PFSK-1 (cell line): Measurements from ENCODE around the gene RPS6KA3.

Source experiments
- FOXP2 ChIP-seq: optimal IDR thresholded peaks from 2 replicates; pipeline ENCODE3; 2011; ENCODE audit warnings: borderline replicate concordance, control low read depth, inconsistent platforms; ENCODE audit not compliant: insufficient read depth; ENCODE audit errors: extremely low read length, extremely low read depth
- POLR2AphosphoS5 ChIP-seq: IDR thresholded peaks from 2 replicates; pipeline ENCODE4 v1.6.1; 2012; ENCODE audit warnings: low read depth, mild to moderate bottlenecking, control low read depth, low read length, moderate library complexity
- SIN3A ChIP-seq: IDR thresholded peaks from 2 replicates; pipeline ENCODE4 v1.6.1; 2012; ENCODE audit warnings: mild to moderate bottlenecking, low read length, moderate library complexity, borderline replicate concordance; ENCODE audit not compliant: insufficient read depth
- TAF1 ChIP-seq: IDR thresholded peaks from 2 replicates; pipeline ENCODE4 v1.6.1; 2012; ENCODE audit warnings: low read length, control low read depth, borderline replicate concordance; ENCODE audit not compliant: insufficient read depth
- TF ChIP-seq, protein P1 (sequence below), 2 experiments: IDR thresholded peaks; 2 replicates each; pipeline versions ENCODE4 v1.6.1 to v1.8.0; 2011 to 2012; ENCODE audit warnings: low read depth in 2 of 2, low read length in 2 of 2, control low read depth in 1 of 2, inconsistent platforms in 1 of 2, mild to moderate bottlenecking in 1 of 2, moderate library complexity in 1 of 2; ENCODE audit not compliant: insufficient read depth in 1 of 2

The RPS6KA3 gene

DNA sequence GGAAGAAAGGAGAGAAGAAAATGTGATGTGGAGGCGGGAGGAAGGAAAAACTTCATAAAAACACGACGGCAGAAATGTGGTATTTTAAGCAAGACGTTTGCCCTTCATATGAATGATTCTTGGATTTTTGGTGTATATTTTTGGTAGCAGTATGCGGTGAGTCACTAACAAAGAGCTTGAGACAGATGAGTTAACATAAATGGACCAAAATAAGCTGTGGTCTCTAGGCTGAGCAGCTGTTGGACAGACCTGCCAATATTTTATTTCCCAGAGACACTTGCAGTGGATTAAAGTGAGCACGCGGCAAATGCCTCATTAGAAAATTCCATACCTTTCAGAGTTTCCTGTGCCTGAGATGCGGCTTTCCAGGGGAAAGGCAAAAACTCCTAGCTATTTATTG lies 43.1 kb upstream of the RPS6KA3 start:
- TF ChIP-seq, protein P1, sequence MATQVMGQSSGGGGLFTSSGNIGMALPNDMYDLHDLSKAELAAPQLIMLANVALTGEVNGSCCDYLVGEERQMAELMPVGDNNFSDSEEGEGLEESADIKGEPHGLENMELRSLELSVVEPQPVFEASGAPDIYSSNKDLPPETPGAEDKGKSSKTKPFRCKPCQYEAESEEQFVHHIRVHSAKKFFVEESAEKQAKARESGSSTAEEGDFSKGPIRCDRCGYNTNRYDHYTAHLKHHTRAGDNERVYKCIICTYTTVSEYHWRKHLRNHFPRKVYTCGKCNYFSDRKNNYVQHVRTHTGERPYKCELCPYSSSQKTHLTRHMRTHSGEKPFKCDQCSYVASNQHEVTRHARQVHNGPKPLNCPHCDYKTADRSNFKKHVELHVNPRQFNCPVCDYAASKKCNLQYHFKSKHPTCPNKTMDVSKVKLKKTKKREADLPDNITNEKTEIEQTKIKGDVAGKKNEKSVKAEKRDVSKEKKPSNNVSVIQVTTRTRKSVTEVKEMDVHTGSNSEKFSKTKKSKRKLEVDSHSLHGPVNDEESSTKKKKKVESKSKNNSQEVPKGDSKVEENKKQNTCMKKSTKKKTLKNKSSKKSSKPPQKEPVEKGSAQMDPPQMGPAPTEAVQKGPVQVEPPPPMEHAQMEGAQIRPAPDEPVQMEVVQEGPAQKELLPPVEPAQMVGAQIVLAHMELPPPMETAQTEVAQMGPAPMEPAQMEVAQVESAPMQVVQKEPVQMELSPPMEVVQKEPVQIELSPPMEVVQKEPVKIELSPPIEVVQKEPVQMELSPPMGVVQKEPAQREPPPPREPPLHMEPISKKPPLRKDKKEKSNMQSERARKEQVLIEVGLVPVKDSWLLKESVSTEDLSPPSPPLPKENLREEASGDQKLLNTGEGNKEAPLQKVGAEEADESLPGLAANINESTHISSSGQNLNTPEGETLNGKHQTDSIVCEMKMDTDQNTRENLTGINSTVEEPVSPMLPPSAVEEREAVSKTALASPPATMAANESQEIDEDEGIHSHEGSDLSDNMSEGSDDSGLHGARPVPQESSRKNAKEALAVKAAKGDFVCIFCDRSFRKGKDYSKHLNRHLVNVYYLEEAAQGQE (IDR thresholded peaks at IDR 0.05; ENCODE audit: insufficient read depth in 1 of 2, low read depth in 2 of 2, low read length in 2 of 2), result no peak
- TF ChIP-seq FOXP2 (no peak), SIN3A (no peak), TAF1 (no peak), POLR2AphosphoS5 (no peak)

DNA sequence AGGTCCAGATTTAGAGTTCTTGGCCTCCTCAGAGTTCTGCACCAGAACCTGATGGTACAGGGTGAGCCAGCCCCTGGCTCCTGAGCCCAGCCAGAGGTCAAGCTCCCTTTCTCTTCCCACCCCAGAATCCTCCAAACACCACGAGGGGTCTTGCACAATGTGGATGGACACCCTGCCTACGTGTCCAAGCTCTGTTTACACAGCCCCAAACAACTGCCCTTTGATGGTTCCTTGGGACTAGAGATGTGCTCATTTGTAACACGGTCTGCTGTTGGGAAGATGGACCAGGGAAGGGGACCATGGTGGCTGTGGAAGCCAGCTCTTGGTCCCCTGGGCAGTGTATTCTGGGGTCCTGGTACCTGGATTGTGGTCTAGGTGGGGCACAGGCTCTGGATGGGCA lies 40.0 kb upstream of the RPS6KA3 start:
- TF ChIP-seq FOXP2 (no peak), POLR2AphosphoS5 (no peak), TAF1 (no peak), SIN3A (no peak)
- TF ChIP-seq, protein P1 (IDR thresholded peaks at IDR 0.05; ENCODE audit: insufficient read depth in 1 of 2, low read depth in 2 of 2, low read length in 2 of 2), result no peak

DNA sequence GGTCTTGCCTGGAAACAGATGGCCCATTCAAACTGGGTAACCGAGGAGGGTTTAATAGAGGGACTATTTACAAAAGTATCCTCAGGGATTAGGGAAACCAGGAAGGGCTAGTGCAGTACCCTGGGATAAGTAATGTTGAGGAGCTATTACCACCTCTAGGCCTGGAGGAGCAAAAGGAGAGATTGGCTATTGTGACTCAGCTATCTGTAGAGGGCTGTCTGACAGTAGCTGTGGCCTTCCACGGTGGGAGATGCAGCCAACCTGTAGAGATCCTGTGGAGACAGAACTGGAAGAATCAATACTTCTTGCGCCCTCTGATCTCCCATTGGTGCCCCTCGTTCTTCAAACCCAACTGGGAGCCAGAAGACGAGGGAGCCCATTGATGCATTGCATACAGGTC lies 34.1 kb upstream of the RPS6KA3 start:
- TF ChIP-seq, protein P1 (IDR thresholded peaks at IDR 0.05; ENCODE audit: insufficient read depth in 1 of 2, low read depth in 2 of 2, low read length in 2 of 2), result no peak
- no peak for TF ChIP-seq TAF1
- no peak for TF ChIP-seq POLR2AphosphoS5
- no peak for TF ChIP-seq FOXP2
- no peak for TF ChIP-seq SIN3A

DNA sequence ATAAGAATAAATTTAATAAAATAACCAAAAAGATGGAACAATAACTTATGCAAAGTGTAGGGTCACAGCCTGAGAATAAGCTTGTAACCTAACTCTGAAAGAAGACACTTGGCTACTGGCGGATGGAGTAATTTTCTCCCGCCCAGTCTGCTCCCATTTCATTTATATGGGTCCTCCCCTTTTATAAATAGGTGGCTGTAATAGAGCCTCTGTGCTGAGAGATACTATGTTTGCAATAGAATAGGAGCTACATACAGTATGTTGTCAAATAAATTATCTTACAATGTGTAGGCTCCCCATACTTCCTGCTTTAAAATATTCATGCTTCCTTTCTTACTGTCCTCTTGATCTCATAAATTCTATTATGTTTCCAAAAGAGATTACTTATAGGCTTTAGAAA lies 28.2 kb upstream of the RPS6KA3 start:
- TF ChIP-seq POLR2AphosphoS5, result no peak
- TF ChIP-seq SIN3A, result no peak
- TF ChIP-seq TAF1, result no peak
- TF ChIP-seq FOXP2, result no peak
- TF ChIP-seq, protein P1 (IDR thresholded peaks at IDR 0.05; ENCODE audit: insufficient read depth in 1 of 2, low read depth in 2 of 2, low read length in 2 of 2), result no peak

DNA sequence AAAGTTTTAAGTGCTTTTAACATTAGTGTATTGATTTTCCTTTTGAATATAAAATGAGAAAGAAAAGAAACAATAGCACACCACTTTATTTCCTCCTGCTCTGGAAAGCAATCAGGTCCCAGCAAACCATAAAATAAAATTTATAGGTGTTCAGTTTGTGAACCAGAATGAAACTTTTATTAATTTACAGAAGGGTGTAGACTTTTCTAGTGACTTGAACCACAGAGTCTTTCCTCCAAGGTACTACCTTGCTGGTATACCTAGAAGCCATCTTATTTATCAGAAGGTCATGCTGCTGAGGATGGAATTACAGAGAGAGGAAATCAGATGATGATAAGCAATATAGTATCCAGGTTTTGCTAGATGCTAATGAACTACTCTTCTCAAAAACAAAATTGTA lies 27.6 kb upstream of the RPS6KA3 start:
- TF ChIP-seq SIN3A (no peak), TAF1 (no peak), FOXP2 (no peak), POLR2AphosphoS5 (no peak)
- TF ChIP-seq, protein P1 (IDR thresholded peaks at IDR 0.05; ENCODE audit: insufficient read depth in 1 of 2, low read depth in 2 of 2, low read length in 2 of 2), result no peak
